Neural crest cell (in vitro differentiated cells): ENCODE data around the gene PKN2. TPM values are rescaled to one million over a fixed set of nuclear protein-coding genes. Genes with fewer than 3 reads are reported as not detected.

Experiments
- DNase-seq: peaks from one replicate; pipeline ENCODE4 v3.0.0; 2021; ENCODE audit warnings: low read depth, mixed read lengths, low spot score
- H3K27ac Mint-ChIP-seq: one replicate; pipeline ENCODE4 v1.8.0; 2021; ENCODE audit warnings: mild to moderate bottlenecking, mixed read lengths; ENCODE audit not compliant: unreplicated experiment
- H3K27me3 Mint-ChIP-seq: 2 replicates; pipeline ENCODE4 v1.8.0; 2021; ENCODE audit warnings: low read depth, mild to moderate bottlenecking, mixed read lengths
- H3K36me3 Mint-ChIP-seq: 2 replicates; pipeline ENCODE4 v1.8.0; 2021; ENCODE audit warnings: low read depth, mild to moderate bottlenecking, mixed read lengths
- H3K4me1 Mint-ChIP-seq: 2 replicates; pipeline ENCODE4 v1.8.0; 2021; ENCODE audit warnings: mixed read lengths
- H3K4me3 Mint-ChIP-seq: one replicate; pipeline ENCODE4 v1.8.0; 2021; ENCODE audit warnings: mild to moderate bottlenecking, mixed read lengths
- H3K9me3 Mint-ChIP-seq: 2 replicates; pipeline ENCODE4 v1.8.0; 2021; ENCODE audit warnings: mixed read lengths
- CTCF ChIP-seq: fragments of 200-600 bp; sonication (generic); conservative IDR thresholded peaks from 2 replicates; pipeline ENCODE4 v1.5.0; 2021; ENCODE audit warnings: antibody characterized with exemption, mild to moderate bottlenecking
- total RNA-seq: library from RNA; stranded (reverse); gene quantifications from 2 replicates; pipeline ENCODE4 v1.2.1, GENCODE V29; 2021

The PKN2 gene
- total RNA-seq, 1 donor from 2014 or later: 45.8 TPM

GRCh38 chr1:88787023-88787903, 103.2 kb downstream of the PKN2 start:
- H3K27ac Mint-ChIP-seq: no peak overlapping the region
- TF ChIP-seq CTCF: no peak
- DNase-seq: no peak

GRCh38 chr1:88791192-88791591, 107.1 kb downstream of the PKN2 start:
- Mint-ChIP-seq H3K27ac (no peak overlapping the region), H3K36me3 (peaks cover 9% of the 10 kb centered on the region), H3K27me3 (no peaks in the 10 kb centered on the region), H3K4me3 (no peak overlapping the region), H3K4me1 (no peaks in the 10 kb centered on the region), H3K9me3 (no peaks in the 10 kb centered on the region)
- TF ChIP-seq CTCF: no peak
- DNase-seq: no peak

More at GRCh38 chr1:88787023-88787903, 103.2 kb downstream of the PKN2 start:
- Mint-ChIP-seq H3K9me3 (no peaks in the 10 kb centered on the region), H3K4me3 (no peak overlapping the region), H3K4me1 (no peaks in the 10 kb centered on the region), H3K36me3 (peaks cover 10% of the 10 kb centered on the region), H3K27me3 (no peaks in the 10 kb centered on the region)

- DNase-seq: no peak
- peaks cover 42% of the 10 kb centered on the region for H3K36me3 Mint-ChIP-seq
- H3K27ac Mint-ChIP-seq: no peak overlapping the region
These were observed 115.4 kb downstream of the PKN2 start for GRCh38 chr1:88799491-88799890.

GRCh38 chr1:88800382-88801051, 116.4 kb downstream of the PKN2 start:
- peak; percentile 62 for TF ChIP-seq CTCF
- Mint-ChIP-seq H3K9me3 (no peaks in the 10 kb centered on the region), H3K27me3 (no peaks in the 10 kb centered on the region), H3K36me3 (peaks cover 42% of the 10 kb centered on the region), H3K4me1 (no peaks in the 10 kb centered on the region), H3K4me3 (no peak overlapping the region), H3K27ac (no peak overlapping the region)
- DNase-seq: no peak

More at GRCh38 chr1:88799491-88799890, 115.4 kb downstream of the PKN2 start:
- no peaks in the 10 kb centered on the region for H3K4me1 Mint-ChIP-seq
- H3K9me3 Mint-ChIP-seq: no peaks in the 10 kb centered on the region
- H3K27me3 Mint-ChIP-seq: no peaks in the 10 kb centered on the region
- no peak for TF ChIP-seq CTCF
- H3K4me3 Mint-ChIP-seq: no peak overlapping the region

GRCh38 chr1:88801575-88802208, 117.6 kb downstream of the PKN2 start:
- peaks cover 45% of the 10 kb centered on the region for H3K36me3 Mint-ChIP-seq
- no peak for DNase-seq
- H3K9me3 Mint-ChIP-seq: no peaks in the 10 kb centered on the region
- H3K27me3 Mint-ChIP-seq: no peaks in the 10 kb centered on the region
- H3K4me3 Mint-ChIP-seq: no peak overlapping the region
- H3K27ac Mint-ChIP-seq: no peak overlapping the region
- no peak for TF ChIP-seq CTCF
- H3K4me1 Mint-ChIP-seq: no peaks in the 10 kb centered on the region
